ELF-1 (cell line): ENCODE measurements around the gene SULT2A1.
A peak's percentile ranks its signal among the peaks of the same experiment; 100 is the strongest.
"Not testable (repeated sequence)": the region's sequence is repeated elsewhere in the genome, so short reads cannot be mapped to it uniquely, and the experiment has no call there.

Source experiments
- DNase-seq: peaks from one replicate; pipeline ENCODE4 v3.0.0-alpha.2; 2016; ENCODE audit warnings: low read depth, low spot score

The SULT2A1 gene

DNA sequence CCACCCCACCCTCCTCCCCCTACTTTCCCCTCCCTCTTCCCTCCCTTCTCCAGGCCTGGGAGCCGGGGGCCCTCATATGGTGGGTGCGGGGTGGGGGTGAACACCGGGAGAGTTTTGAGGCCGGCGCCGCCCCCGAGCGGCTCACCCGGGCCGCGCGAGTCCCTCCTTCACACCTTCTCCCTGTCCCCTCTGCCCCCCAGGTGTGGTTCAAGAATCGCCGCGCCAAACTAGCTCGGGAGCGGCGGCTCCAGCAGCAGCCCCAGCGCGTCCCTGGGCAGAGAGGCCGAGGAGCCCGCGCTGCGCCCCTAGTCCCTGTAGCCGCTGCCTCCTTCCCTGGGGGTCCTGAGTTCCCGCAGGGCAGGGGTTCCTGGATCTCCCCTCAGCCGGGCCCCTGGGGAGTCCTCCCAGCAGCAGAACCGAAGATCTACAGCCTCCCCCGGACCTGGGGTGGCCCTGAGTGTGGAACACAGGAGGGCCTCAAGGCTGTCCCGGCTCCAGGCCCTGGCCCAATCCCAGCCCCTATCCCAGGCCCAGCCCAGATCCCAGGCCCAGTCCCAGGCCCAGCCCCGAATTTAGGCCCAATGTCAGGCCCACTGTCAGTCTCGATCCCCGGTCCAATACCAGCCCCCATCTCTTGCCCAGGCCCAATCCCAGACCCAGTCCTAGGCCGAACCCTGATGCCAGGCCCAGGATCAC is 25.4 kb downstream of the SULT2A1 start:
- DNase-seq: no peak

DNA sequence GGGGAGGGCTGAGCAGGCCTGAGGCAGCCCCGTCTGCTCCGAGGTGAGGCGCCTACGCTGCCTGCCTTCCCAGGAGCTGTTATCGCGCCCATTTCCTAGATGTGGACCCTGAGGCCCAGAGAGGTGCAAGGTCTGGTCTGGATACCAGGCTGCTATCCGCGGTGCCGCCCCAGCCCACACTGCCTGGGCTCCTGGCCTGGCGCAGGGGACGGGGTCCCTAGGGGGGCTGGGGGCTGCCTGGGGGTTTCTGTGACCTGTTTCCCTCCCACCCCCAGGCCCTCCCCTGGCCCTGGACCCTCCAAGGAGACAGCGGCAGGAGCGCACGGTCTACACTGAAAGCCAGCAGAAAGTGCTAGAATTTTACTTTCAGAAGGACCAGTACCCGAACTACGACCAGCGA is 26.3 kb downstream of the SULT2A1 start:
- not testable (repeated sequence) for DNase-seq

DNA sequence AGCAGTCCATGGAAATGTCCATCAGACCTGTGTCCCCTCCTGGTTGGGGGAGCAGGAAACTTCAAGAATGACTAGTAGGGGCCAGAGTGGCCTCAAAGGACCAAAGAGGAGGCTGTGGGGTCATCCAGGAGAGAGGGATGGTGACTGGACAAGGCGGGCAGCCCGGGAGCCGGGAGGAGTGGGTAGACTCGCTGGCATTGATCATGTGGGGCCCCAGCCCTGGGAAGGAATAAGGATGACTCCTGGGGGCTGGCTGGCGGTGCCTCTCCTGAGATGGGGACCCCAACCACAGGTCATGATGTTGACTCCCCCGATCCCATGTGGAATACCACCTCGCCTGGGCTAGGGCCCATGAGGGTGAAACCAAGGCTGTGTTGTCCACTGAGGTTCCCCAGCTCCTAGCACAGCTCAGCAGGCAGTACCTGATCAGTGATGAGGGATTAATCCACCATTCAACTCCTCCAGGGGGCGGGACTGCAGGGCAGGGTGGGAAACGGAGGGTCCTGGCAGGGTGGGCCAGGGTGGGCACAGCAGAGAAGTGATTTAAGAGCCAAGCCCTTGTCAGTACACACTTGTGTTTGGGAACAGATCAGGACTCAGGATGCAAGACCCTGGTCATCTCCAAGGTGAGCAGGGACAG is 27.3 kb downstream of the SULT2A1 start, which contains the start of gene TPRX2:
TPRX2 (plus strand) TSS at position 590 of the 640 bp plus-strand sequence; CDS start at position 602, 12 bp downstream.
- DNase-seq: not testable (repeated sequence)

DNA sequence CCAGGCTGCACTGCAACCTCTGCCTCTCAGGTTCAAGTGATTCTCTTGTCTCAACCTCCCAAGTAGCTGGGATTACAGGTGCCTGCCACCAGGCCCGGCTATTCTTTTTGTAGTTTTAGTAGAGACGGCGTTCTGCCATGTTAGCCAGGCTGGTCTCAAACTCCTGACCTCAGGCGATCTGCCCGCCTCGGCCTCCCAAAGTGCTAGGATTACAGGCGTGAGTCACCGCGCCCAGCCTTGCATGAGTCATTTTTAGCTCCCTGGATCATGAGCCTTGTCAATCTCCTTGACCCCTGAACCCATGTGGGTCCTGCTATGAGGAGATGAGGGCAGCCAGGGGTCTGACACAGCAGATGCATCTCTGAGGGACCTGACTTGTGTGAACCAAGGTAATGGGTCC is 27.9 kb downstream of the SULT2A1 start:
- peak; percentile 64 for DNase-seq

DNA sequence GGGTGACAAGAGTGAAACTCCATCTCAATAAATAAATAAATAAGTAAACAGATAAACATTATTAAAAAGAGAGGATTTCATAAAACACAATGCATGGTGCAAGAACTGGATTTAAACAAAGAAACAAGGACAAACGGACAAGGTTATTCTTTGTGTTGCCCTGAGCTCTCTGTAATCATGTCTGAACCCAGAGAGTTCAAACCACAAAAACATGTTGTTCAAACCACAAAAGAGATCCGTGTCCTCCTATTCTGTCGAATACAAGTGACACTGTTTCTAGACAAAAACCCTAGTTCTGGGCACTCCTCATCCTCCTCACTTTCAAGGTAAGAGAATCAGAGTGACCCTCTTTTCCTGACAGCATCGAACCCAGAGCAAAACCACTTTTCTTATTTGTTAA is 31.7 kb downstream of the SULT2A1 start:
- no peak for DNase-seq

DNA sequence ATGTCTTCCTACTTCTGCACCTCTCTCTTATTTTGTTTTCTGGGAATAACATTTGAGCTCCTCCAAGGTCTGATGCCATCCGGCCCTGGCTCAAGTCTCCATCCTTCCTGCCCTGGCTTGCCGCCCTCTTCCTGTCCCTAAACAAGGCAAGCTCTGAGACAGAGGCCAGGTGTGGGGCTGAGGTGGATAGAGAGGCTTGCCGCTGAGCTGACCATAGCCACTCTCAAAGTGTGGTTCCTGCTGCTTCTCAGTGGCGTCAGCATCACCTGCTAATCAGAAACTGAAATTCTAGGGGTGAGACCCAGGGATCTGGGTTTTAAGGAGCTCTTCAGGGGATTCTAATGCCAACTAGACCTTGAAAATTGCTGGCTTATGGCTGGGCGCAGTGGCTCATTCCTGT is 33.1 kb downstream of the SULT2A1 start:
- no peak for DNase-seq

DNA sequence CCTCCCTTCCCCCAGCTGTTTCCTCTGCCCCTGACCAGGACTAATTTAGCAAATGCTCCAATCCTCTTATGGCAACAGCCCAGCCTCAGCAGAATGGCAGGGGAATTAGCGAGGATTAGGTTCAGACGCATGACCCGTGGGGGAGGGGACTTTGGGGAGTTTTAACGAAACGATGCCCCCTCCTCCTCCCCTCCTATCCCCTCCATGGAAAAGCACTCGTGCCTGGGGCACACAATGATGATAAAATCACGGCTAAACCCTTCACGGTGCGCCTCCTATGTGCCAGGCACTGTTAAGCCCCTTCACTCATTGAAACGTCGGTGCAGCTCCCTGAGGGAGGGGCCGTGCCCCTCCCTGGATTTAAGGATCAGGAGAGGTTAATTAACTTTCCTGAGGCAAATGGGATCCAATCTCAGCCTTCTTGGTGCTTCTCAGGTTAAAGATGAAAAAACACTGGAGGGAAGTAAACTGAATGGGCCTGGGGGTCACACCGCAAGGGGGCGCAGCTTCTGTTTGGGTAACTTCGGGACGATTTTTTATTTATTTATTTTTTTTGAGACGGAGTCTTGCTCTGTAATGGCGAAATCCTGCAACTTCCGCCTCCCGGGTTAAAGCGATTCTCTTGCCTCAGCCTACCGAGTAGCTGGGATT is 37.2 kb downstream of the SULT2A1 start:
- DNase-seq: peak; percentile 91

DNA sequence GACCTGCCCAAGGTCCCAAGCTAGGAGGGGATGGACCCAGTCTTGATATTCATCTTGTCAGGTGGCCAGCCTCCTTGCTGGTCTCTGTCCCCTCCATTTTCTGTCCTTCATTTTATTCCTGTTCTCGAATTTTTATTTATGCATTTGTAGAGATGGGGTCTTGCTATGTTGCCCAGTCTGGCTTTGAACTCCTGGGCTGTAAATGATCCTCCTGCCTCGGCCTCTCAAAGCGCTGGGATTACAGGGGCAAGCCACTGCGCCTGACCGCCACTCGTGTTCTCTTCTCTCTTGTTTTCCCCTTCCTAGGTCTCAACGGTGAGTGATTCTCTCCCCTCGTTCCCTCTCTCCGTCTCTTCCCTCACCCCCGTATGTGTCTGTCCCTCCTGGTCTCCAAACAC is 37.7 kb downstream of the SULT2A1 start:
- no peak for DNase-seq

DNA sequence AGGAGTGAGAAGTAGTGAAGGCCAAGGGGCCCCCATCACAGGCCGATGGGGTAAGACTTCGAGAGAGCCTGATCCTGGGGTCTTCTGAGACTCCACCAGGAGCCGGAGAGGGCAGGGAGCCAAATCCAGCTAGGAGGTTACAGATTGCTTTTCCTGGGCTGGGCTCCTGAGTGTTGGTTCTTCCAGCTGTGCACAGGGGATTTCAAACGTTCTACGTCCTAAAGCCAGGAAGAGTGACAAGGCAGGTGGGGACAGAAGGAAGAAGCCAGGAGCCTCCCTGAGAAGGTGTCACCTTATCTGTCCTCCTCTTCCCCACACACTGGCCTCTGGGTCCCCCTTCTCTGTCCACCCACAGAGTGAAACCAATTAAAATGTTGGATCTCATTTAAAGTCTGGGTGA is 43.2 kb downstream of the SULT2A1 start:
- no peak for DNase-seq

DNA sequence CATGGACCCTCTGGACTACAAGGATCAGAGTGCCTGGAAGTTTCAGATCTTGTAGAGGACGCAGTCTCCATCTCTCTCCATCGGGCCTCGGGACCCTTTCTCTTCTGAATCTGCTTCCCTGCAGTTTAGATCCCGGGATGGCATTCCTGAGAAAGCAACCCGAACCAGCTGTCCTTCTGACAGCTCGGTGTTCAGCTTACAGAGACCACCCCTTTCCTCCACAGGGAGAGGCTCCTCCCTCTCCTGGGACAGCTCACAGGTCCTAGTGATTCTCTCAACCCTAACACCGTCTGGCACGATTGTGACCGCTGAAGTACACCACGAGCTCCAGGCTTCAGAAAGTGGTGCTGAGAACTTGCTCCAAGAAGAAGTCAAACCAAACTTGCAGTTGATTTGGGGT is 46.2 kb downstream of the SULT2A1 start:
- DNase-seq: peak; percentile 85

DNA sequence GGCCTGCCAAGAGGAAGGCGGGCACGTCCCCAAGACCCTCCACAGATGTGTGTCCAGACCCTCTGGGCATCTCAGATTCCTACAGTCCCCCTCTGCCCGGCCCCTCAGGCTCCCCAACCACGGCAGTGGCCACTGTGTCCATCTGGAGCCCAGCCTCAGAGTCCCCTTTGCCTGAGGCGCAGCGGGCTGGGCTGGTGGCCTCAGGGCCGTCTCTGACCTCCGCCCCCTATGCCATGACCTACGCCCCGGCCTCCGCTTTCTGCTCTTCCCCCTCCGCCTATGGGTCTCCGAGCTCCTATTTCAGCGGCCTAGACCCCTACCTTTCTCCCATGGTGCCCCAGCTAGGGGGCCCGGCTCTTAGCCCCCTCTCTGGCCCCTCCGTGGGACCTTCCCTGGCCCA is 46.7 kb downstream of the SULT2A1 start:
- DNase-seq: no peak

DNA sequence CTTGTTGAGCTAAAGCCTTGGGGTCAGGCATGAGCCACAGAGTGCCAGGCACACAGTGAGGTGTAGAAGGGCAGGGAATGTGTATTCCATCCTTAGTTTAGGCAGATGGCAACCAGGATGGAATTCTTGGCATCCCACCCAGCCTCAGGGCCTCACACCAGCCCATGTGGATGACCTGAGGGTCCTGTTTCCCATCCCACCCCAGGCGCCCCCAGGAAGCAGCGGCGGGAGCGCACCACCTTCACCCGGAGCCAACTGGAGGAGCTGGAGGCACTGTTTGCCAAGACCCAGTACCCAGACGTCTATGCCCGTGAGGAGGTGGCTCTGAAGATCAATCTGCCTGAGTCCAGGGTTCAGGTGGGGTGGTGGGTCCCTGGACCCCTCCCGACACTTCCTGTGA is 50.1 kb downstream of the SULT2A1 start:
- peak; percentile 54 for DNase-seq

DNA sequence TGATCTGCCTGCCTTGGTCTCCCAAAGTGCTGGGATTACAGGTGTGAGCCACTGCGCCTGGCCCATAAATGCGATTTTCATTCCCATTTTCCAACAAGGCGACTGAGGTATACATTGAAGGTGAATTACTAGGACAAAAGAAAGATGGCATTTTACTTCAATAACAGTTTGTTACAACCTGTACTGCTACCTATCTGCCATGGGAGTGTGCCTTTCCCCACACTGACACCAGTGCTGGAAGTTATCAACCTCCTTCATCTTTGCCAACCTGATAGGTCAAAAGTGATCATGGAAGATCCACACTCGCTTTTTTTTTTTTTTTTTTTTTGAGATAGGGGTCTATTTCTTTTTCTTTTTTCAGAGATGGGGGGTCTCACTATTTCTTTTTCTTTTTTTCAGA is 53.4 kb downstream of the SULT2A1 start:
- DNase-seq: no peak

DNA sequence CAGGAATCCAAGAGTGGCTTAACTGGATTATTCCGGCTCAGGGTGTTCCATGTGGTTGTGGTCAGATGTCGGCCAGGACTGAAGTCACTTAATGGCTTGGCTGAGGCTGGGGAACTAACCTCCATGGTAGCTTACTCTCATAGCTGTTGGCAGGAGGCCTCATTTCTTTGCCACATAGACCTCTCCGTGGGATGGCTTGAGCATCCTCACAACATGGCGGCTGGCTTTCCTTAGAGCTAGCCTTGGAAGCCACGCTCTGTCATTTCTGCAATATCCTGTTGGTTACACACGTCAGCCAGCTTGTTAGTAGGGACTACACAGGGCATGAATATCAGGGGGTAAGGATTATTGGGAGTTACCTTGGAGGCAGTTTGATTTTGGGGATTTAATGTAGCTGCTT is 59.3 kb downstream of the SULT2A1 start:
- no peak for DNase-seq

DNA sequence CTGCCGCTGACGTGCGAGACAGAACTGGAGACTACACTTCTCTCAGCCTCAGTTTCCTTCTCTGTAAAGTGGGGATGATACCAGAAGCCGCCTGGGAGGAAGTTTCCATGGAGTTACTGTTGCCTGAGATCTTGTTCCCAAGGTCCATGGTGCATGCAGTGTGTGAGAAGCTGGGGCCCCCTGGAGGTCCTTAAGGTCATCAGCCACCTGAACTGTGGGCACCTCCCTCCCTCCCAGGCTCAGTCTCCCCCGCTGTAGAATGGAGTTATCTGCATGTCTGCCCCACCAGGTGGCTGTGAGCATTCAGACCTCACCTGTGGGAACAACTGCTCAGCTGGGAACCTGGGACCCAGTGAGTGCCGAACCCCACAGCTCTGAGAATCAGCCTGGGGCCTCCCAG is 61.7 kb downstream of the SULT2A1 start:
- peak; percentile 20 for DNase-seq

DNA sequence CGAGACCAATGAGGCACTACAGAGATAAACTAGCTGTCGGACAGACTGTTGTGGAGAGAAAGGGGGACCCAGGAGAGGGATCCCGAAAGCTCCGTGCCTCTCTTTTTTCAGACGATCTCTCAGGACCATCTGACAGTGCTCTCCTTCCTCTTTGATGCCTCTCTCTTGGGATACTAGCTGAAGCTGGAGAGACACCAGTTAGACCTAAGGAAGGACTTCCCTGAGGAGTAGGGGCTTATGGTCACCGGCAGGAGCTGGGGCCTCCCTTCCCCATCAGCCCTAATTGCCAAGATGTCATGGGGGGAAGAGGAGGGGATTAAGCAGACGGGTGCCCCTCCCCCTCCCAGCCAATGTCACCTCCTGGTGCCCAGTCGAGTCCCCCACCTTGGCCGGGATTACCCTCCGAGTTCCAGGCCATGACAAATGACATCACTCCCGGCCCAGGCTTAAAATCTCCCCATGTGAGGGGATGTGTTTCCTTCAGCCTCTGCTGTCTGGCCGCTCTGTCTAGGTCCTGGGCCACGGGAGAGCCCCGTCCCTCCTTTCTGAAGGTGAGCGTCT is 64.6 kb downstream of the SULT2A1 start, which contains the start of gene CRX:
CRX (plus strand) TSS at position 478 of the 561 bp plus-strand sequence. CDS start 12,507 bp downstream, outside the sequence.
- peak; percentile 26 for DNase-seq
